MM.1S (cell line): ENCODE measurements around the gene FILIP1.
A peak's percentile ranks its signal among the peaks of the same experiment; 100 is the strongest.

Experiments
- DNase-seq: peaks from one replicate; pipeline ENCODE4 v3.0.0-alpha.2; 2015
- H2AFZ ChIP-seq: fragments of 300-600 bp; sonication (generic); 2 replicates; pipeline ENCODE4 v1.6.0; 2016; ENCODE audit warnings: antibody characterized with exemption, low read length
- H3F3A ChIP-seq: fragments of 300-600 bp; sonication (generic); 2 replicates; pipeline ENCODE4 v1.6.1; 2016; ENCODE audit warnings: mild to moderate bottlenecking, antibody characterized with exemption, low read length, moderate library complexity, mixed read lengths; ENCODE audit not compliant: insufficient read depth
- H3K27ac ChIP-seq: fragments of 300-600 bp; sonication (generic); 2 replicates; pipeline ENCODE4 v1.5.1; 2016; ENCODE audit warnings: mild to moderate bottlenecking, low read length
- H3K27me3 ChIP-seq: fragments of 300-600 bp; sonication (generic); replicated peaks from 2 replicates; pipeline ENCODE4 v1.6.0; 2016; ENCODE audit warnings: low read length; ENCODE audit not compliant: insufficient read depth
- H3K36me3 ChIP-seq: fragments of 300-600 bp; sonication (generic); replicated peaks from 2 replicates; pipeline ENCODE4 v1.6.1; 2016; ENCODE audit warnings: mild to moderate bottlenecking, low read length, mixed read lengths; ENCODE audit not compliant: insufficient read depth
- H3K4me1 ChIP-seq: fragments of 300-600 bp; sonication (generic); 2 replicates; pipeline ENCODE4 v1.6.1; 2016; ENCODE audit warnings: low read length, mixed read lengths
- H3K4me2 ChIP-seq: fragments of 300-600 bp; sonication (generic); 2 replicates; pipeline ENCODE4 v1.6.0; 2016; ENCODE audit warnings: low read depth, low read length
- H3K4me3 ChIP-seq: fragments of 300-600 bp; sonication (generic); 2 replicates; pipeline ENCODE4 v1.5.1; 2016; ENCODE audit warnings: low read length, mixed read lengths
- H3K79me2 ChIP-seq: fragments of 300-600 bp; sonication (generic); 2 replicates; pipeline ENCODE4 v1.6.1; 2016; ENCODE audit warnings: mixed run types, low read length, mixed read lengths
- H3K9ac ChIP-seq: fragments of 300-600 bp; sonication (generic); 2 replicates; pipeline ENCODE4 v1.6.1; 2016; ENCODE audit warnings: low read length, mixed read lengths
- H3K9me2 ChIP-seq: fragments of 300-600 bp; sonication (generic); replicated peaks from 2 replicates; pipeline ENCODE4 v1.6.1; 2016; ENCODE audit warnings: mild to moderate bottlenecking, low read length, mixed read lengths; ENCODE audit not compliant: insufficient read depth
- H3K9me3 ChIP-seq: fragments of 300-600 bp; sonication (generic); replicated peaks from 2 replicates; pipeline ENCODE4 v1.6.1; 2016; ENCODE audit warnings: mild to moderate bottlenecking, low read length, mixed read lengths; ENCODE audit not compliant: insufficient read depth
- H4K20me1 ChIP-seq: fragments of 300-600 bp; sonication (generic); 2 replicates; pipeline ENCODE4 v1.6.1; 2016; ENCODE audit warnings: mild to moderate bottlenecking, low read length, moderate library complexity, mixed read lengths; ENCODE audit not compliant: insufficient read depth
- CTCF ChIP-seq: fragments of 300-600 bp; sonication (generic); IDR thresholded peaks from 2 replicates; pipeline ENCODE4 v1.5.1; 2016; ENCODE audit warnings: antibody characterized with exemption, low read length, mixed read lengths
- EZH2 ChIP-seq: fragments of 300-600 bp; sonication (generic); optimal IDR thresholded peaks from 2 replicates; pipeline ENCODE3; 2017; ENCODE audit warnings: low read depth, mild to moderate bottlenecking, antibody characterized with exemption, low read length, mixed read lengths
- EZH2phosphoT487 ChIP-seq: fragments of 300-600 bp; sonication (generic); IDR thresholded peaks from 2 replicates; pipeline ENCODE4 v1.6.1; 2018; ENCODE audit warnings: antibody characterized with exemption, low read length

The FILIP1 gene

GRCh38 chr6:75403563-75404080 is 90.0 kb downstream of the FILIP1 start:
- Histone ChIP-seq H3K79me2 (no peaks in the 10 kb centered on the region), H3K4me1 (peaks cover 18% of the 10 kb centered on the region), H4K20me1 (no peaks in the 10 kb centered on the region), H3F3A (peaks cover 3% of the 10 kb centered on the region; the same call in 1 of the 2 replicates), H3K4me3 (no peak overlapping the region), H3K27me3 (no peaks in the 10 kb centered on the region), H3K9me2 (no peaks in the 10 kb centered on the region), H3K27ac (no peak overlapping the region), H3K9ac (no peak overlapping the region), H3K4me2 (no peak overlapping the region), H2AFZ (no peak overlapping the region), H3K9me3 (no peaks in the 10 kb centered on the region), H3K36me3 (no peaks in the 10 kb centered on the region)
- TF ChIP-seq EZH2 (no peak), EZH2phosphoT487 (no peak), CTCF (no peak)
- DNase-seq, result no peak

GRCh38 chr6:75402296-75402695 is 91.3 kb downstream of the FILIP1 start:
- peak; percentile 60 for DNase-seq
- H3K4me2 ChIP-seq, result peak overlapping the region; percentile 33

GRCh38 chr6:75397656-75398465 is 95.7 kb downstream of the FILIP1 start:
- no peak overlapping the region for H2AFZ ChIP-seq
- DNase-seq, result no peak

More at GRCh38 chr6:75402296-75402695, 91.3 kb downstream of the FILIP1 start:
- Histone ChIP-seq H4K20me1 (no peaks in the 10 kb centered on the region), H3K79me2 (no peaks in the 10 kb centered on the region), H3K4me1 (peaks cover 18% of the 10 kb centered on the region), H2AFZ (peak overlapping the region; percentile 14), H3K9ac (no peak overlapping the region), H3K9me3 (no peaks in the 10 kb centered on the region), H3K36me3 (no peaks in the 10 kb centered on the region), H3K27ac (peak overlapping the region; percentile 17; the same call in 1 of the 2 replicates), H3K27me3 (no peaks in the 10 kb centered on the region), H3K4me3 (no peak overlapping the region), H3F3A (peaks cover 3% of the 10 kb centered on the region; the same call in 1 of the 2 replicates), H3K9me2 (no peaks in the 10 kb centered on the region)
- TF ChIP-seq EZH2 (no peak), CTCF (no peak), EZH2phosphoT487 (no peak)

More at GRCh38 chr6:75397656-75398465, 95.7 kb downstream of the FILIP1 start:
- Histone ChIP-seq H3K9me3 (no peaks in the 10 kb centered on the region), H3K4me2 (no peak overlapping the region), H3K4me3 (no peak overlapping the region), H3K9me2 (no peaks in the 10 kb centered on the region), H3K27ac (no peak overlapping the region), H3F3A (peaks cover 3% of the 10 kb centered on the region; the same call in 1 of the 2 replicates), H3K36me3 (no peaks in the 10 kb centered on the region), H3K9ac (no peak overlapping the region), H3K4me1 (peaks cover 23% of the 10 kb centered on the region), H4K20me1 (no peaks in the 10 kb centered on the region), H3K27me3 (no peaks in the 10 kb centered on the region), H3K79me2 (no peaks in the 10 kb centered on the region)
- TF ChIP-seq CTCF, result no peak
- no peak for TF ChIP-seq EZH2
- no peak for TF ChIP-seq EZH2phosphoT487
